Activated CD8-positive, alpha-beta memory T cell treated with anti-CD3 and anti-CD28 coated beads, Interleukin-2, amount 50 U/mL, for 1 hour (primary cell): ENCODE data around the gene GTPBP6.
"Not testable (repeated sequence)": the region's sequence is repeated elsewhere in the genome, so short reads cannot be mapped to it uniquely, and the experiment has no call there.

Experiments
- DNase-seq: peaks from one replicate; pipeline ENCODE4 v3.0.0-alpha.2; 2020; ENCODE audit errors: extremely low read depth

The GTPBP6 gene

GRCh38 chrX:334971-335757 is 16.6 kb upstream of the GTPBP6 start:
- DNase-seq = no peak

DNA sequence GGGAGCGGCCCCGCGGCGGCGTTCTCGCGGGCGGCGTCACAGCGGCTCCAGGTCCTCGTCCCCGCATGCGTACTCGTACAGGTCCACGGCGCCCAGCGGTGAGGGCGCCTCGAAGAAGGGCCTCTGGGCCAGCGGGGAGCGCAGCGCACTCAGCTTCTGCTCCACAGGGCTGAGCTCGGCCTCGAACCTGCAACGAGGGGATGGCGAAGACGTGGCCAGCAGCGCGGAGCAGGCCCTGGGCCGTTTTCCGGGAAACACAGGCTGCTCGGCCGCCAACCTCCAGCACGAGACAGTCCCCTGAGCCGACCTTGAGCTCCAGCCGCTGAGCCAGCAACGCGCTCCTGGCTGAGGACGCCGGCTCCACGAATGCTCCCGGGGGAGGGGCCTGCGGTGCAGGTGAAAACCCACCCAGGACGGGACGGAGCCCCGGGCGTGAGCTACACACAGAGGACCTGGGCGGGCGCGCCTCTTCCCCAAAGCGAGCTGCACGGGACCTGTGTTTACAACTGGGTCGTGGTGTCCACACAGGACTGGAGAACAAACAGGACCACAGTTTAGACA is 15.8 kb upstream of the GTPBP6 start:
- DNase-seq = no peak

- no peak for DNase-seq
These were observed 15.2 kb upstream of the GTPBP6 start for GRCh38 chrX:333611-334311.

- DNase-seq = no peak
These were observed 14.5 kb upstream of the GTPBP6 start for GRCh38 chrX:332916-333610.

GRCh38 chrX:332496-332860 is 13.9 kb upstream of the GTPBP6 start:
- no peak for DNase-seq

DNA sequence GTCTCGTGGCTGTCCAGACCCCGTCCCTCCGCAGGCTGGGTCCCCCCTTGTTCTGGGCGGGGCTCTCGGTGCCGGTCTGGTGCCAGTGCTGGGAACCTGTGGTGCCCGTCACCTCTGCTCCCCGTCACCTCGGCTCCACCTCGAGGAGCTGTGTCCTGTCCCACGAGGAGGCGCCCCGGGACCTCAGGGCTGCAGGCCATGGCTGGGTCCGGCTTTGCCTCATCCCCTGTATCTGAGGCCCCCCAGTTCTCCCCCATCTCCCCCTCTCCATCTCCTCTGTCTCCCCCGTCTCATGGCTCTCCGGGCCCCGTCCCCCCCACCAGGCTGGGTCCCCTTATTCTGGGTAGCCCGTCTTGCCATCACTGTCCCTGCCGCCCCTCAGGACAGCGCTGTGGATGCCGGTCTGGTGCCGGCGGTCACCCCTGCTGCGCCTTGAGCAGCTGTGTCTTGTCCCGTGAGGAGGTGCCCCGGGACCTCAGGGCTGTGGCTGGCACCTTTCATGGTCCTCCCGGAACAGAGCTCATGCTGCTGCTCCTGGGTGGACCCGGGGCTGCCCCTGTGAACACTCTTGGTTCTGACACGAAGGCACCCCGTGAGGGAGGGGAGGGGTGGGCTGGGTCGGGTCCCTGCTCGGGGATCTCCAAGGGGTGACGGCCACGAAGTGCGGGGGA is 13.4 kb upstream of the GTPBP6 start:
- no peak for DNase-seq

DNA sequence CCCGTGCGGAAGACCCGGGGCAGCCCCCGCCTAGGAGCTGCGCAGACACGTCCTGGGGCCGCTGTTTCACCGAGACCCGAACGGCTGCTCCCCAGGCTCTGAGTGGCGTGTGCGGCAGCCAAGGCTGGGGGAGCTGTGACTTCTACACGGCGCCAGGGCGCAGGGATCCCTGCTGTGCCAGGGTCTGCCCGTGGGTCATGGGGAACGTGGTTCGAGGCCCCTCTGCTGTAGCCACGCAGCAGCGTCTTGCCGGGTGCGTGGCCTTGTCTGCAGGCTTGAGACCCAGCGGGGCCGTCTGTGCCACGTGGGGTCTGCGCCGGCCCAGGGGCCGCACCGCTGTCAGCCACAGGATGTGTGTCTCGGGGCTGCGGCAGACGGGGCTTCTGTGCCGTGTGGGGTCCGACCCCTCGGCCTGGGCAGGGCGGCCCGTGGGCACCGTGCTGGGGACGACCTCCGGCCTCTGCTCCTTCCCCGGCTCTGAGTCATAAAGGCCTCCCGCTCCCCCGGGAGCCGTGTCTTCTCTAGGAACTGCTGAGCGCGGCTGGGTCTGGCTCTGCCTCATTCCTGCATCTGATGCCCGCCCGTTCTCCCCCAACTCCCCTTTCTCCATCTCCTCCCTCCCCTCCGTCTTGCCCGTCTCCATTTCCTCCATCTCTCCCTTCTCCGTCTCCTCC is 12.7 kb upstream of the GTPBP6 start:
- DNase-seq = no peak

DNA sequence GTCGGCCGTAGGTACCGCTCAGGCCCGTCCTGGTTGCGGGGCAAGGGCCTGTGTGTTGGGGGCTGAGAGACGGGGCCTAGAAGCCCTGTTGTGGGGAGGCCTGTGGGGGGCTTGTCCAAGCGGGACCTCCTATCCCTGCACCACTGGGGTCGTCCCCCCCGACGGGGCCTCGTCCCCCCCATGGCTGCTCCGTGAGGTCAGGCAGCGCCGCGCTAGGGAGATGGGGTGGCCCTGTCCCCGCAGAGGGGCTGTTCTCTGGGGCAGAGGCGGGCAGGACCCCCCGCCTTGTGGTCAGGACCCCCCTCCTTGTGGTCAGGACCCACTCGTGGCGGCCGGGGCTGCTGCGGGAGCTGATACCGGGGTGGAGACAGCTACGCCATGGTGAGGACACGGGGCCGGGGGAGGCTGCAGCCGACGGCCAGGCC is 12.1 kb upstream of the GTPBP6 start:
- DNase-seq = no peak

DNA sequence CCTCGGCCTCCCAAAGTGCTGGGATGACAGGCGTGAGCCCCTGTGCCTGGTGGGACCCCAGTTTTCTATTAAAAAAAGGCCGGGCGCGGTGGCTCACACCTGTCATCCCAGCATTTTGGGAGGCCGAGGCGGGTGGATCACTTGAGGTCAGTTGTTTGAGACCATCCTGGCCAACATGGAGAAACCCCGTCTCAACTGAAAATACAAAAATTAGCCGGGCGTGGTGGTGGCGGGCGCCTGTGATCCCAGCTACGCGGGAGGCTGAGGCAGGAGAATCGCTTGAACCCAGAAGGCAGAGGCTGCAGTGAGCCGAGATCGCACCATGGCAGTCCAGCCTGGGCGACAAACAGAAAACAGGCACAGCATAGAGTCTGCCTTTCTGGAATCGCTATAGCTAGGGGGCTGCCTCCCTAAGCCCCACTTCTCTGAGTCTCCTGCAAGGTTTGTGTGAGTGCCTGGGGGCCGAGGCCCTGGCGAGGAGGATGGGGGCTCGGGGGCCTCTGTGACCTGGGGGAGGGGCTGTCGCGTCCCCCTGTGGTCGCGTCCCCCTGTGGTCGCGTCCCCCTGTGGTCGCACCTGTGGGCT is 11.6 kb upstream of the GTPBP6 start:
- not testable (repeated sequence) for DNase-seq

GRCh38 chrX:329291-329910 is 10.8 kb upstream of the GTPBP6 start:
- no peak for DNase-seq

DNA sequence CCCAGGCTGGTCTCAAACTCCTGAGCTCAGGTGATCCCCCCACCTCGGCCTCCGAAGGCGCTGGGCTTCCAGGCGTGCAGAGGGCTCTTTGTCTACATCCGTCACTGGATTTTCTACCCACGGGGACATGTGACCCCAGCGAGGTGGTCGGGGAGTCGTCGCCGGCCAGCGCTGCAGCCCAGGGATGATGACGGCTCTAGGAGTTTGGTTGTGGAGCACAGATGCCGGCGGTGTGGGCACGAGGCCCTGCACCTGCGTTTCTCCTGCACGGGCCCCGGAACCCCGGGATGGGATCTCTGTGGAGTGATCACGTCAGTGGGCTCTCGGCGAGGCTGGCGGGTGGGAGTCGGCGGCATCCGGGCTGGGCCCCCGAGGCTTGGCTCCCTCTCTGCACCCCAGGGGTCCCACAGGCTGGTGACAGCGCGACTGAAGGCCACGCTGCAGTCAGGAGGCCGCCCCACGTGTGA is 9.1 kb upstream of the GTPBP6 start:
- DNase-seq = no peak

DNA sequence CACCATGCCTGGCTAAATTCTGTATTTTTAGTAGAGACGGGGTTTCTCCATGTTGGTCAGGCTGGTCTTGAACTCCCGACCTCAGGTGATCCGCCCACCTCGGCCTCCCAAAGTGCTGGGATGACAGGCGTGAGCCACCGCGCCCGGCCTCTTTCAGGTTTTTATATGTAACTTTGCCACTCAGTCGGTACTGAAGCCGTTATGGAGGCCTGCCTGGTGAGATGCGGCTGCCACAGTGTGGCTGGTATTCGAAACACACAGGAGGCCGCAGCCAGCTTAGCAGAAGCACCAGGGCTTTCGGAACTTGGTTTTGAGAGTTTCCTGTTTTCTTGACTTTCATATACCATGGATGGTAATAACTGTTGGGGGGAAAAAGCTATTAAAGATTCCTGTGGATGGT is 6.1 kb upstream of the GTPBP6 start:
- DNase-seq = not testable (repeated sequence)

GRCh38 chrX:323721-324628 is 5.4 kb upstream of the GTPBP6 start:
- no peak for DNase-seq

DNA sequence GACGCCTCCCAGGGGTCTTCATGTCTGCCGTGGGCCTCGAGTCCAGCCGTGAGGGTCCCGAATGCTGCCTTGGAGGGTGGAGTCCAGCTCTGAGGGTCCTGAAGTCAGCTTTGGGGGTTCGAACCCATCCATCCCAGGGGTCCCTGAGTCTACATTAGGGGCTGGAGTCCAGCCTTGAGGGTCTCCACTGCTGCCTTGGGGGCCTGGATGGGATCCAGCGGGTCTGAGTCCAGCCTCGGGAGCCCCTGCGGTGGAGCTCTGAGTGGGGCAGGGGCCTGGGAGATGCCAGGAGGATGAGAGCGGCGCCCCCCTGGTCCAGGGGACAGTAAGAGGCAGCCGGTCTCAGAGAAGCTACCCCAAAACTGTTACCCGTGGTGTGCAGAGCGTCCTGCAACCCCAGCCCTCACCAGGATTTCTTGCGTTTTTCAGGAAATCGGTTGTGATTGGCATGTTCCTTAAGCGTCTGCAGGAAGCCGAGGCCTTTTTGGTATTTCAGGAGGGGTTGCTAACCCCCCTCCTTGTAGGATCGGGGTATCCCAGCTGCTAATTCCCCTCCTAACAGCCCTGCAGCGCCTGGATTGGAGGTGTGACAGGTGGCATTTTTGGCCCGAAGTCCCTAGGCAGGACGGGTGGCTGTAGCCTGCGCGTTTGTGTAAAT is 1.7 kb upstream of the GTPBP6 start:
- no peak for DNase-seq

DNA sequence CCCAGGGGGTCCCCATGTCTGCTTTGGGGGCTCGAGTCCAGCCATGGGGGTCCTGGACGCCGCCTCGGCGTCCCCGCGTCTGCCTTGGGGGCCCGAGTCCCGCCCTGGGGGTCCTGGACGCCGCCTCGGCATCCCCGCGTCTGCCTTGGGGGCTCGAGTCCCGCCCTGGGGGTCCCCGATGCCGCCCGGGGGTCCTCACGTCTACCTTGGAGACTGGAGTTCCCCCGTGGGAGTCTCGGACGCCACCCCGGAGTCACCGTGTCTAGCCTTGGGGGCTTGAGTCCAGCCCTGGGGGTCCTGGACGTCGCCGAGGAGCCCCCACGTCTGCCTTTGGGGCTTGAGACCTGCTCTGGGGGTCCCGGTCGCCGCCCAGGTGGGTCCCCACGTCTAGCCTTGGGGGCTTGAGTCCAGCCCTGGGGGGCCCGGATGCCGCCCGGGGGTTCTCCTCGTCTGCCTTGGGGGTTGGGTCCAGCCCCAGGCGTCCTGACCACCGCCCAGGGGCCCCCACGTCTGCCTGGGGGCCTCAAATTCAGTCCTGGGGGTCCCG is 1.1 kb upstream of the GTPBP6 start:
- no peak for DNase-seq

GRCh38 chrX:318068-318738 is 393 bp downstream of the GTPBP6 start:
- peak; percentile 100 for DNase-seq

DNA sequence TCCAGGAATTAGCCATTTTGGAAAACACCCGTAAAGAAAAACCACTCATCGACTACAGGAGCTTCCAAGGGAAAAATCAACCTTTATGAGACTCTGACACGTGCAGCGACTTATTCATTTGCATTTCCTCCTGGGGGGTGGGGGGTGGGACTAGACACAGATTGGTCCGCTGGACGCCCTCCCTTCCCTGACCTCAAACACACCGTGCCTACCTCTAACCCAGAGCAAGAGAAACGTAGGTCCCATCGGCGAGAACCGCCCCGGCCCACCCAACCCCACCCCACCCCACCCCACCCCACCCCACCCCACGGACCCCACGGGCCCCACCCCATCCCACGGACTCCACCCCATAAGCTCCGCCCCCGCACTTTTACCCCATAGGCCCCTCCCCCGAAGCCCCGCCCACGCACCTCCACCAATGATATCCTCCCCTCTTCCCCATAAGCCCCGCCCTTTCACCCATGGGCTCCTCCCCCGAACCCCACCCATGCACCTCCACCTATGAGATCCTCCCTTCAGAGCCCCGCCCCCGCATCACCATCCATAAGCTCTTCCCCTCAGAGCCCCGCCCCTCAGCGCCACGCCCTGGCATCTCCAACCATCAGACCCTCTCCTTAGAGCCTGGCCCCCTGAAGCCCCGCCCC is 1.1 kb downstream of the GTPBP6 start:
- no peak for DNase-seq
